ENCODE measurements around the gene RHBDF1.

- TF ChIP-seq, protein P1, sequence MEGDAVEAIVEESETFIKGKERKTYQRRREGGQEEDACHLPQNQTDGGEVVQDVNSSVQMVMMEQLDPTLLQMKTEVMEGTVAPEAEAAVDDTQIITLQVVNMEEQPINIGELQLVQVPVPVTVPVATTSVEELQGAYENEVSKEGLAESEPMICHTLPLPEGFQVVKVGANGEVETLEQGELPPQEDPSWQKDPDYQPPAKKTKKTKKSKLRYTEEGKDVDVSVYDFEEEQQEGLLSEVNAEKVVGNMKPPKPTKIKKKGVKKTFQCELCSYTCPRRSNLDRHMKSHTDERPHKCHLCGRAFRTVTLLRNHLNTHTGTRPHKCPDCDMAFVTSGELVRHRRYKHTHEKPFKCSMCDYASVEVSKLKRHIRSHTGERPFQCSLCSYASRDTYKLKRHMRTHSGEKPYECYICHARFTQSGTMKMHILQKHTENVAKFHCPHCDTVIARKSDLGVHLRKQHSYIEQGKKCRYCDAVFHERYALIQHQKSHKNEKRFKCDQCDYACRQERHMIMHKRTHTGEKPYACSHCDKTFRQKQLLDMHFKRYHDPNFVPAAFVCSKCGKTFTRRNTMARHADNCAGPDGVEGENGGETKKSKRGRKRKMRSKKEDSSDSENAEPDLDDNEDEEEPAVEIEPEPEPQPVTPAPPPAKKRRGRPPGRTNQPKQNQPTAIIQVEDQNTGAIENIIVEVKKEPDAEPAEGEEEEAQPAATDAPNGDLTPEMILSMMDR (IDR thresholded peaks at IDR 0.05 in 4 of 5, conservative IDR thresholded peaks at IDR 0.05 in 1 of 5), result no peak
- no peak for TF ChIP-seq POLR2A (IDR thresholded peaks at IDR 0.05)
Measured at GRCh38 chr16:62283-62967, 10.0 kb downstream of the RHBDF1 start.
